HepG2 (cell line): ENCODE data around the gene ARHGAP29. TPM values are rescaled to one million over a fixed set of nuclear protein-coding genes. Genes with fewer than 3 reads are reported as not detected.

Source experiments
- ATAC-seq: fragments of 200-7000 bp; cut with Tn5 transposase; 3 replicates; pipeline ENCODE4 v1.9.1; 2020; ENCODE audit warnings: mild to moderate bottlenecking, moderate library complexity
- BruUV-seq: library from RNA; stranded (reverse); fragments of 400-500 nt; replicated peaks from 2 replicates; lab custom pipeline; 2021; lab: Mats Ljungman, UMichigan
- CTCF ChIA-PET: fragments of 300-600 bp; formaldehyde crosslinking; extraction: SDS; loops from one replicate; lab custom pipeline; 2021; ENCODE audit warnings: low total read pairs, inconsistent platforms, low intra/inter-chr PET ratio; lab: Yijun Ruan, JAX
- POLR2A ChIA-PET: fragments of 350-600 bp; sonication (Branson Sonifier 250); formaldehyde crosslinking; loops from one replicate; lab custom pipeline; 2020; ENCODE audit warnings: antibody characterized with exemption, inconsistent platforms; lab: Yijun Ruan, JAX
- DNase-seq: peaks from one replicate; pipeline ENCODE4 v3.0.0-alpha.2; 2015; ENCODE audit warnings: low spot score
- FAIRE-seq: peaks from 3 replicates; lab custom pipeline; 2011; peaks lifted over from hg19 to GRCh38; lab: Jason Lieb, UNC
- H2AFZ ChIP-seq: one replicate; pipeline ENCODE4 v1.6.1; 2011; ENCODE audit warnings: low read length, inconsistent platforms
- H3K27ac ChIP-seq: fragments of 300-600 bp; 3 replicates; pipeline ENCODE4 v1.8.0; 2011; ENCODE audit warnings: mixed run types, mild to moderate bottlenecking, mixed read lengths, low read length, inconsistent platforms; ENCODE audit not compliant: insufficient read depth; ENCODE audit errors: extremely low read length
- H3K27me3 ChIP-seq, 2 experiments: fragments of 200-600 bp in 1 of 2; 2 replicates in 1 of 2; 3 replicates in 1 of 2; pipeline versions ENCODE4 v1.6.0 to v1.8.0; 2011; ENCODE audit warnings: low read length in 2 of 2, mild to moderate bottlenecking in 2 of 2, moderate library complexity in 2 of 2, inconsistent platforms in 1 of 2; ENCODE audit not compliant: insufficient read depth in 2 of 2, control insufficient read depth in 1 of 2
- H3K36me3 ChIP-seq, 2 experiments: fragments of 200-600 bp in 1 of 2; replicated peaks in 1 of 2; 2 replicates in 1 of 2; 3 replicates in 1 of 2; pipeline versions ENCODE4 v1.5.1 to v1.8.0; 2011; ENCODE audit warnings: low read length in 2 of 2, inconsistent platforms in 1 of 2; ENCODE audit not compliant: insufficient read depth in 2 of 2, control insufficient read depth in 1 of 2
- H3K4me1 ChIP-seq: 2 replicates; pipeline ENCODE4 v1.5.1; 2012; ENCODE audit warnings: low read length, inconsistent platforms; ENCODE audit not compliant: insufficient read depth
- H3K4me2 ChIP-seq: 2 replicates; pipeline ENCODE4 v1.6.0; 2011; ENCODE audit warnings: low read depth, low read length, inconsistent platforms
- H3K4me3 ChIP-seq, 3 experiments: fragments of 200-600 bp in 1 of 3; sonication (generic), shearing (Covaris generic) in 1 of 3; replicated peaks in 1 of 3; 2 replicates each; pipeline ENCODE4 v1.5.1; 2011 to 2016; ENCODE audit warnings: low read length in 3 of 3, inconsistent platforms in 2 of 3, low read depth in 2 of 3, mild to moderate bottlenecking in 2 of 3, control low read depth in 1 of 3, mixed read lengths in 1 of 3; ENCODE audit not compliant: insufficient read depth in 1 of 3
- H3K79me2 ChIP-seq: one replicate; pipeline ENCODE4 v1.6.1; 2011; ENCODE audit warnings: low read length, inconsistent platforms; ENCODE audit not compliant: insufficient read depth
- H3K9ac ChIP-seq: 2 replicates; pipeline ENCODE4 v1.6.0; 2011; ENCODE audit warnings: mild to moderate bottlenecking, low read depth, low read length, inconsistent platforms; ENCODE audit not compliant: insufficient read depth
- H3K9me3 ChIP-seq: 2 replicates; pipeline ENCODE4 v1.5.1; 2012; ENCODE audit warnings: mild to moderate bottlenecking, low read length
- H4K20me1 ChIP-seq: 2 replicates; pipeline ENCODE4 v1.6.0; 2011; ENCODE audit warnings: inconsistent platforms, mild to moderate bottlenecking, low read length, moderate library complexity; ENCODE audit not compliant: insufficient read depth
- AHDC1 ChIP-seq: sonication (generic); formaldehyde crosslinking; IDR thresholded peaks from 2 replicates; pipeline ENCODE4 v1.5.1; 2020; ENCODE audit warnings: mild to moderate bottlenecking, missing genetic modification reagents, borderline replicate concordance
- FOXO4 ChIP-seq: sonication (generic); formaldehyde crosslinking; conservative IDR thresholded peaks from 2 replicates; pipeline ENCODE4 v1.8.1; 2023; ENCODE audit warnings: missing genetic modification reagents
- HBP1 ChIP-seq: IDR thresholded peaks from 2 replicates; pipeline ENCODE4 v1.6.1; 2016; ENCODE audit warnings: low read depth, control low read depth
- HES4 ChIP-seq: sonication (generic); formaldehyde crosslinking; IDR thresholded peaks from 2 replicates; pipeline ENCODE4 v1.9.0; 2021; ENCODE audit warnings: mild to moderate bottlenecking, missing genetic modification reagents, borderline replicate concordance
- LCORL ChIP-seq, 2 experiments: fragments of 450-650 bp in 1 of 2; sonication (generic) in 1 of 2; formaldehyde crosslinking in 1 of 2; IDR thresholded peaks; 2 replicates each; pipeline versions ENCODE4 v1.5.0 to v1.6.1; 2017 to 2020; ENCODE audit warnings: antibody characterized with exemption in 1 of 2, missing genetic modification reagents in 1 of 2
- TBX2 ChIP-seq: sonication (generic); formaldehyde crosslinking; IDR thresholded peaks from 2 replicates; pipeline ENCODE4 v1.5.0; 2020; ENCODE audit warnings: missing genetic modification reagents, mild to moderate bottlenecking, borderline replicate concordance
- ZNF230 ChIP-seq: sonication (generic); formaldehyde crosslinking; IDR thresholded peaks from 2 replicates; pipeline ENCODE4 v1.4.0; 2020; ENCODE audit warnings: mild to moderate bottlenecking, missing genetic modification reagents
- ZNF317 ChIP-seq: sonication (generic); formaldehyde crosslinking; IDR thresholded peaks from 2 replicates; pipeline ENCODE4 v1.5.0; 2020; ENCODE audit warnings: mild to moderate bottlenecking, missing genetic modification reagents
- ZNF337 ChIP-seq: sonication (generic); formaldehyde crosslinking; IDR thresholded peaks from 2 replicates; pipeline ENCODE4 v1.5.1; 2020; ENCODE audit warnings: missing genetic modification reagents, low read depth, mild to moderate bottlenecking, borderline replicate concordance
- ZNF430 ChIP-seq: sonication (generic); formaldehyde crosslinking; IDR thresholded peaks from 2 replicates; pipeline ENCODE4 v1.9.0; 2021; ENCODE audit warnings: mild to moderate bottlenecking, missing genetic modification reagents
- ZNF782 ChIP-seq: sonication (generic); formaldehyde crosslinking; IDR thresholded peaks from 2 replicates; pipeline ENCODE4 v1.4.0; 2020; ENCODE audit warnings: missing genetic modification reagents, mild to moderate bottlenecking, borderline replicate concordance
- WGBS: methylation state at CpG from one replicate; pipeline ENCODE4 v1.1.6; 2017; ENCODE audit warnings: low lambda C conversion rate; 5-methylcytosine and 5-hydroxymethylcytosine counted together
- in situ Hi-C: cut with HindIII; loops from 2 replicates; pipeline ENCODE4 v1.10.0; 2017; ENCODE audit warnings: low pct_unique_long_range_greater_than_20kb; ENCODE audit not compliant: extremely low pct_ligation_motif_present
- intact Hi-C: fragments of 100-400 bp; cut with micrococcal nuclease; formaldehyde crosslinking; loops from one replicate; pipeline ENCODE4 v1.10.0; 2022; ENCODE audit not compliant: unreplicated experiment
- polyA plus RNA-seq, 8 experiments: library from polyadenylated mRNA; depleted of rRNA in 3 of 8; stranded (reverse) in 7 of 8; unstranded in 1 of 8; fragments of >200 nt; fragmentation: Illumina TruSeq in 4 of 8; extraction: Trizol in 4 of 8; gene quantifications; 2 replicates each; pipeline versions ENCODE4 v1.2.1 to v1.2.3, GENCODE V29; 2011 to 2016; ENCODE audit warnings: low read depth in 4 of 8, missing spikeins in 1 of 8, mixed read lengths in 1 of 8; ENCODE audit not compliant: insufficient read depth in 1 of 8
- total RNA-seq, 5 experiments: library from RNA; depleted of rRNA; stranded (reverse); fragments of >200 nt; fragmentation: Illumina TruSeq; extraction: Trizol; gene quantifications; 2 replicates each; pipeline ENCODE4 v1.2.3, GENCODE V29; 2016; ENCODE audit warnings: low read depth in 1 of 5

Gene ARHGAP29
- total and polyA plus RNA-seq, 2 of the 13 experiments (the other 11 are each of a cell fraction or from before 2014, with no cell fraction given) = 12.8 to 18.3 TPM

GRCh38 chr1:94236630-94237290 lies 624 bp downstream of the ARHGAP29 start:
- peak overlapping the region; percentile 86 for H3K4me2 ChIP-seq
- no peaks in the 10 kb centered on the region for H3K9me3 ChIP-seq
- POLR2A ChIA-PET = interaction anchor here (0.5 to 3.1 kb wide), 24 partner anchors 9 to 257 kb away, joined by 3 to 43 read pairs (median 3); no protein-coding TSS in a partner anchor
- DNase-seq (no peak), ATAC-seq (peak; percentile 74), FAIRE-seq (no peak)
- in situ Hi-C loops = loop anchor here (5.0 kb wide), 1 partner anchor 174 kb away; no protein-coding TSS in a partner anchor
- no peaks in the 10 kb centered on the region for H3K36me3 ChIP-seq
- CTCF ChIA-PET = interaction anchor here (1.3 kb wide), 1 partner anchor 99 kb away, joined by 5 read pairs; no protein-coding TSS in a partner anchor
- 3% methylated on average over 9 of the region's 39 CpGs for WGBS
- intact Hi-C loops = loop anchor here (5.0 kb wide), 1 partner anchor 109 kb away; no protein-coding TSS in a partner anchor
- peaks cover 3% of the 10 kb centered on the region for H4K20me1 ChIP-seq
- H3K4me1 ChIP-seq = peaks cover 45% of the 10 kb centered on the region
- peak overlapping the region; percentile 16 for H2AFZ ChIP-seq
- no peaks in the 10 kb centered on the region; a peak in 1 of 5 replicates for H3K27me3 ChIP-seq
- peaks cover 57% of the 10 kb centered on the region for H3K79me2 ChIP-seq
- BruUV-seq = TSS peak; percentile 61
- peak overlapping the region; percentile 88 for H3K9ac ChIP-seq
- H3K4me3 ChIP-seq = peak overlapping the region; percentile 73 to 97 (median 93)
- H3K27ac ChIP-seq = peak overlapping the region; percentile 66
- TF ChIP-seq ZNF317 (0 out of 2 replicates have a peak, but pooled peaks have one; percentile 17), HBP1 (CRISPR knock-in tag) (0 out of 2 replicates have a peak, but pooled peaks have one; percentile 32), FOXO4 (CRISPR knock-in tag) (0 out of 2 replicates have a peak, but pooled peaks have one; percentile 40), TBX2 (CRISPR knock-in tag) (0 out of 2 replicates have a peak, but pooled peaks have one; percentile 41), ZNF337 (no peak), ZNF430 (CRISPR knock-in tag) (0 out of 2 replicates have a peak, but pooled peaks have one; percentile 15), ZNF230 (CRISPR knock-in tag) (0 out of 2 replicates have a peak, but pooled peaks have one; percentile 16), AHDC1 (CRISPR knock-in tag) (0 out of 2 replicates have a peak, but pooled peaks have one; percentile 22), ZNF782 (CRISPR knock-in tag) (no peak), LCORL (IDR thresholded peaks at IDR 0.05) (no peak), LCORL (CRISPR knock-in tag; IDR thresholded peaks at IDR 0.05) (0 out of 2 replicates have a peak, but pooled peaks have one; percentile 9), HES4 (CRISPR knock-in tag) (0 out of 2 replicates have a peak, but pooled peaks have one; percentile 66)
